D721Med (cell line): ENCODE data around the gene GLA.
A peak's percentile ranks its signal among the peaks of the same experiment; 100 is the strongest.

Experiments used
- DNase-seq: peaks from one replicate; pipeline ENCODE4 v3.0.0; 2011; ENCODE audit warnings: low spot score; ENCODE audit not compliant: insufficient read length
- FAIRE-seq: peaks from 2 replicates; lab custom pipeline; 2011; peaks lifted over from hg19 to GRCh38; lab: Jason Lieb, UNC
- TF ChIP-seq, protein P1 (sequence below): IDR thresholded peaks from 2 replicates; pipeline ENCODE4 v1.5.1; 2012; ENCODE audit warnings: mild to moderate bottlenecking, control low read depth; ENCODE audit not compliant: insufficient read depth; ENCODE audit errors: missing control alignments

GLA gene

GRCh38 chrX:101390664-101391525, 16.8 kb downstream of the GLA start, which contains the start of gene RPL36A:
Gene RPL36A (plus strand): TSS chrX:101391011. CDS start chrX:101391044, 33 bp downstream.
- DNase-seq (peak; percentile 37), FAIRE-seq (peak; percentile 44)
- TF ChIP-seq, protein P1, sequence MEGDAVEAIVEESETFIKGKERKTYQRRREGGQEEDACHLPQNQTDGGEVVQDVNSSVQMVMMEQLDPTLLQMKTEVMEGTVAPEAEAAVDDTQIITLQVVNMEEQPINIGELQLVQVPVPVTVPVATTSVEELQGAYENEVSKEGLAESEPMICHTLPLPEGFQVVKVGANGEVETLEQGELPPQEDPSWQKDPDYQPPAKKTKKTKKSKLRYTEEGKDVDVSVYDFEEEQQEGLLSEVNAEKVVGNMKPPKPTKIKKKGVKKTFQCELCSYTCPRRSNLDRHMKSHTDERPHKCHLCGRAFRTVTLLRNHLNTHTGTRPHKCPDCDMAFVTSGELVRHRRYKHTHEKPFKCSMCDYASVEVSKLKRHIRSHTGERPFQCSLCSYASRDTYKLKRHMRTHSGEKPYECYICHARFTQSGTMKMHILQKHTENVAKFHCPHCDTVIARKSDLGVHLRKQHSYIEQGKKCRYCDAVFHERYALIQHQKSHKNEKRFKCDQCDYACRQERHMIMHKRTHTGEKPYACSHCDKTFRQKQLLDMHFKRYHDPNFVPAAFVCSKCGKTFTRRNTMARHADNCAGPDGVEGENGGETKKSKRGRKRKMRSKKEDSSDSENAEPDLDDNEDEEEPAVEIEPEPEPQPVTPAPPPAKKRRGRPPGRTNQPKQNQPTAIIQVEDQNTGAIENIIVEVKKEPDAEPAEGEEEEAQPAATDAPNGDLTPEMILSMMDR, result peak; percentile 55

- TF ChIP-seq, protein P1, result no peak
- DNase-seq (no peak), FAIRE-seq (no peak)
These were observed 19.1 kb downstream of the GLA start for GRCh38 chrX:101388604-101389003.

- DNase-seq (no peak), FAIRE-seq (no peak)
- TF ChIP-seq, protein P1, result no peak
These were observed 21.2 kb downstream of the GLA start for GRCh38 chrX:101386542-101386885.

GRCh38 chrX:101385795-101386541, 21.8 kb downstream of the GLA start, which contains the start of gene BTK:
Gene BTK (minus strand): TSS chrX:101386191. CDS start chrX:101375284, 10,907 bp downstream.
- TF ChIP-seq, protein P1, result no peak
- FAIRE-seq (no peak), DNase-seq (no peak)

- FAIRE-seq (no peak), DNase-seq (no peak)
- TF ChIP-seq, protein P1, result no peak
These were observed 22.6 kb downstream of the GLA start for GRCh38 chrX:101385026-101385684.

DNA sequence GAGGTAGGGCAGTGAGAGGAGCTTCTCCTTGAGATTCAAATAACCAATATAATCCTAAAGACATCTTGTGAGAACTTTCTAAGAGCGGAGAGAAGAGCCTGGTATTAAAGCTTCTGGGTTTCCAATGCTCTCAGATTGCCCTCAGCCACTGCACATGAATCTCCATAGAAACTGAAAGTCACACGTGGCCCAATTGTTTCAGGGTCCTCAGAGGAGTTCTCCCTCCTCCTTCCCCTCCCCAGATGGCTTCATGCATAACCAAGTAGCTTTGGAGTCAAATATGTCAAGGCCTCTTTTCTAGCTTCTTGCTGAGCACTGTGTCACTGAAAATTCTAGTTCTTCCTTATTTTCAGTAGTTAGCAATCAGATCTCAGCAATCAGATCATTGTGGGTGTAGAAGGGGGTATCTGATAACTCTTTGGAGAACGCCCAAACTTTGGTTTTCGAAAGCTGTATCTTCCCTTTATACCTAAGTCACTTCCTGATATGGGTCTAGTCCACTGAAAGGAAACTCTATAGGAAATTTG, 24.0 kb downstream of the GLA start:
- FAIRE-seq, result no peak
- no peak for DNase-seq

More for the DNA sequence above, 24.0 kb downstream of the GLA start:
- TF ChIP-seq, protein P1, result no peak
